ENCODE results near the gene KIF5C. TPM values are rescaled to one million over a fixed set of nuclear protein-coding genes. Genes with fewer than 3 reads are reported as not detected.

KIF5C gene
- total RNA-seq, 1 donor from 2014 or later, result 6.2 TPM

GRCh38 chr2:149021761-149022160, 146.7 kb downstream of the KIF5C start:
- Histone ChIP-seq H3K27ac (no peak overlapping the region), H3K4me1 (peaks cover 0 to 5% of the 10 kb centered on the region in 2 donors), H3K36me3 (no peaks in the 10 kb centered on the region), H3K27me3 (no peaks in the 10 kb centered on the region), H3K9me3 (no peaks in the 10 kb centered on the region), H3K4me3 (no peak overlapping the region)
- DNase-seq (ENCODE audit: low spot score in 2 of 2), result no peak
- intact Hi-C loops (cut with DNase I), result no loop called here
- TF ChIP-seq, protein P1, sequence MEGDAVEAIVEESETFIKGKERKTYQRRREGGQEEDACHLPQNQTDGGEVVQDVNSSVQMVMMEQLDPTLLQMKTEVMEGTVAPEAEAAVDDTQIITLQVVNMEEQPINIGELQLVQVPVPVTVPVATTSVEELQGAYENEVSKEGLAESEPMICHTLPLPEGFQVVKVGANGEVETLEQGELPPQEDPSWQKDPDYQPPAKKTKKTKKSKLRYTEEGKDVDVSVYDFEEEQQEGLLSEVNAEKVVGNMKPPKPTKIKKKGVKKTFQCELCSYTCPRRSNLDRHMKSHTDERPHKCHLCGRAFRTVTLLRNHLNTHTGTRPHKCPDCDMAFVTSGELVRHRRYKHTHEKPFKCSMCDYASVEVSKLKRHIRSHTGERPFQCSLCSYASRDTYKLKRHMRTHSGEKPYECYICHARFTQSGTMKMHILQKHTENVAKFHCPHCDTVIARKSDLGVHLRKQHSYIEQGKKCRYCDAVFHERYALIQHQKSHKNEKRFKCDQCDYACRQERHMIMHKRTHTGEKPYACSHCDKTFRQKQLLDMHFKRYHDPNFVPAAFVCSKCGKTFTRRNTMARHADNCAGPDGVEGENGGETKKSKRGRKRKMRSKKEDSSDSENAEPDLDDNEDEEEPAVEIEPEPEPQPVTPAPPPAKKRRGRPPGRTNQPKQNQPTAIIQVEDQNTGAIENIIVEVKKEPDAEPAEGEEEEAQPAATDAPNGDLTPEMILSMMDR (IDR thresholded peaks at IDR 0.05), result no peak

DNA sequence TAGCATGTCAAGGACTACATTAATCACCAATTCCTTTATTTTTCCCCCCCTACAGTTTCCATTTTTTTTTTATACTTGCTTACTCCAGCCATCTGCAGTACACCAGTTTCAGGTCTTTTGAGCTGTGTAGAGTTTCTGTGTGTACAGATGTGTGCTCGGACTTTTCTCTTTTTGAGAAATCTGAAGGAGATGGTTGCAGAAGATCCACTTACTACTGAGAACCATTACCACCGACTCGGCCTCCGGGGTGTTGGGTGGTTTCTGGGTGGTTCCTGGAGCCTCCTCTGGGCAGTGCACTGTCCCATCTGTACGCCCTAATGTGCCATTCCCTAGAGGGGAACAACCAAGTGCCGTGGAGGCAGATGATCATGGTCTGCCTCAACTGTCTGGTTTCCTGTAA, 148.1 kb downstream of the KIF5C start:
- no peaks in the 10 kb centered on the region for H3K27me3 ChIP-seq
- no peaks in the 10 kb centered on the region for H3K9me3 ChIP-seq
- no peak for DNase-seq (ENCODE audit: low spot score in 2 of 2)
- no peaks in the 10 kb centered on the region for H3K4me1 ChIP-seq
- no peak overlapping the region for H3K27ac ChIP-seq
- TF ChIP-seq, protein P1 (IDR thresholded peaks at IDR 0.05), result no peak
- intact Hi-C loops (cut with DNase I), result no loop called here
- no peak overlapping the region for H3K4me3 ChIP-seq
- no peaks in the 10 kb centered on the region for H3K36me3 ChIP-seq

DNA sequence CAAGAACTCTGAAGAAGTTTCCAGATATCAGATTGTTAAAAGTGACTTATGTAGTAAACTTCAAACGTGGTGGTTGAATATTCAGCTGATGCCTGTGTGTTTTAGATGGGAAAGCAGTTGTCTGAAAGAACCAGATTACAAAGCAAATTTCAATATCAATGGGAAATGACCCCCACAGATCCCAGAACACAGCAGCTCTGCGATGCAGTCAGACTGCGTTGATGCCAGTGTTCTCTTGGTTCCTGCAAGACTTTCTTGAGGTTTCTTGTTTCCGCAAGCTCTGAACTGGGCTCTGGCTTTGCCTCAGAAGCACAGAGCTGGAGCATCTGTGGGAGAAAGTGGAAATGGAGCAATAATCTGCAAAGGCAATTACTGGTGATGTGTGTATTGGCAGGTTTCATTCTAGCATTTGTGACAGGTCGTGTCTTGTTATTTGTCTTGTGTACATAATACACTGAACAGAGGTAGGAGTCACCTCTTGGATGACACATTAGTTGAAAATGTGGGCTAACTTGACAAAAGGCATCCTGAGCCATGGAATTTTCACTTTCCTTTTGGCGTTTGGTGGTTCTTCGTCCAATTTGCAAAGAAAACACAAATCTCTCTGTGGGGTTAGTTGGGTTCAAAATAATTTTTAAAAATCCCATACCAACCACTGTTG, 152.7 kb downstream of the KIF5C start:
- Histone ChIP-seq H3K4me3 (no peak overlapping the region), H3K9me3 (no peaks in the 10 kb centered on the region), H3K27me3 (no peaks in the 10 kb centered on the region), H3K4me1 (no peaks in the 10 kb centered on the region), H3K36me3 (no peaks in the 10 kb centered on the region), H3K27ac (no peak overlapping the region)
- DNase-seq (ENCODE audit: low spot score in 2 of 2), result no peak
- intact Hi-C loops (cut with DNase I), result no loop called here
- TF ChIP-seq, protein P1 (IDR thresholded peaks at IDR 0.05), result no peak

DNA sequence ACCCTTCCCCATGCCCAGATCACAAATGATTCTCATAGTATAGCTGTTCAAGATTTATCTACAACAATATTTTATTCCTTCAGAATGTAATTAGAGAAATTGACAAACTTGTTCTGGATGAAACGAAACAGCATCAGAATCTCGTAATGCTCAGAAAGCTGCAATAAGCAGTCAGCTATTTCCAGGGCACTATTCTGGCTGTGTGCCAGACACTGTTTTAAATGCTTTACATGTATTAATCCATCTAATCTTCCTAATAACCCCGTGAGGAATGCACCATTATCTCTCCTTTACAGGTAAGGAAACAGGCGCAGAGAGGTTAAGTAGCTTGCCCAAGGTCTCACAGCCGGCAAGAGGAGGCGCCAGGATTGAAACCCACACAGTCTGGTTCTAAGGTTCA, 153.3 kb downstream of the KIF5C start:
- intact Hi-C loops (cut with DNase I), result no loop called here
- H3K9me3 ChIP-seq, result no peaks in the 10 kb centered on the region
- H3K4me3 ChIP-seq, result no peak overlapping the region
- no peaks in the 10 kb centered on the region for H3K27me3 ChIP-seq
- H3K27ac ChIP-seq, result no peak overlapping the region
- no peak for DNase-seq (ENCODE audit: low spot score in 2 of 2)
- no peaks in the 10 kb centered on the region for H3K4me1 ChIP-seq
- H3K36me3 ChIP-seq, result no peaks in the 10 kb centered on the region
- TF ChIP-seq, protein P1 (IDR thresholded peaks at IDR 0.05), result no peak

DNA sequence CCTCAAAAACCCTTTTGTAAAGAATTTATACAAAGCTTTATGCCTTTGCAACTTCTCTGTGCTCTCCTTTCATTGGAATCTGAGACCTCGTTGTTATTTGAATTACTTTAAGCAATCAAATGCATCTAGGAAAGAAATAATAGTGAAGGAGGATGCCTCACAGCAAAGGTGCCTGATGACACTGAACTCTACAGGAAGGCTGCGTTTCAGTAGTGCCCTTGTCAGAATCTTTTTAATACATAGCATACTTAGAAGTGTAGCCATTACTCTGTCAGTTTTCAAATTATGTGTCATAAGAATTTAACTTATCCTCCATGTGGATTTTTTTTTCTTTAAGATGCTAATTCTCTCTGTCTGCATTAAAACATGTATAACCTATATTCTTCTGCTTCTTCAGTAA, 153.9 kb downstream of the KIF5C start:
- no peak for DNase-seq (ENCODE audit: low spot score in 2 of 2)
- Histone ChIP-seq H3K4me1 (no peaks in the 10 kb centered on the region), H3K9me3 (no peaks in the 10 kb centered on the region), H3K4me3 (no peak overlapping the region), H3K36me3 (no peaks in the 10 kb centered on the region), H3K27ac (no peak overlapping the region), H3K27me3 (no peaks in the 10 kb centered on the region)
- intact Hi-C loops (cut with DNase I), result no loop called here
- TF ChIP-seq, protein P1 (IDR thresholded peaks at IDR 0.05), result no peak
